HepG2 (cell line): ENCODE results near the gene CA10. TPM values are rescaled to one million over a fixed set of nuclear protein-coding genes. Genes with fewer than 3 reads are reported as not detected.

Experiments used
- ATAC-seq: fragments of 200-7000 bp; cut with Tn5 transposase; 3 replicates; pipeline ENCODE4 v1.9.1; 2020; ENCODE audit warnings: mild to moderate bottlenecking, moderate library complexity
- BruUV-seq: library from RNA; stranded (reverse); fragments of 400-500 nt; replicated peaks from 2 replicates; lab custom pipeline; 2021; lab: Mats Ljungman, UMichigan
- CTCF ChIA-PET: fragments of 300-600 bp; formaldehyde crosslinking; extraction: SDS; loops from one replicate; lab custom pipeline; 2021; ENCODE audit warnings: low total read pairs, inconsistent platforms, low intra/inter-chr PET ratio; lab: Yijun Ruan, JAX
- POLR2A ChIA-PET: fragments of 350-600 bp; sonication (Branson Sonifier 250); formaldehyde crosslinking; loops from one replicate; lab custom pipeline; 2020; ENCODE audit warnings: antibody characterized with exemption, inconsistent platforms; lab: Yijun Ruan, JAX
- DNase-seq: peaks from one replicate; pipeline ENCODE4 v3.0.0-alpha.2; 2015; ENCODE audit warnings: low spot score
- FAIRE-seq: peaks from 3 replicates; lab custom pipeline; 2011; peaks lifted over from hg19 to GRCh38; lab: Jason Lieb, UNC
- H2AFZ ChIP-seq: one replicate; pipeline ENCODE4 v1.6.1; 2011; ENCODE audit warnings: low read length, inconsistent platforms
- H3K27ac ChIP-seq: fragments of 300-600 bp; 3 replicates; pipeline ENCODE4 v1.8.0; 2011; ENCODE audit warnings: mixed run types, mild to moderate bottlenecking, mixed read lengths, low read length, inconsistent platforms; ENCODE audit not compliant: insufficient read depth; ENCODE audit errors: extremely low read length
- H3K27me3 ChIP-seq, 2 experiments: fragments of 200-600 bp in 1 of 2; 2 replicates in 1 of 2; 3 replicates in 1 of 2; pipeline versions ENCODE4 v1.6.0 to v1.8.0; 2011; ENCODE audit warnings: low read length in 2 of 2, mild to moderate bottlenecking in 2 of 2, moderate library complexity in 2 of 2, inconsistent platforms in 1 of 2; ENCODE audit not compliant: insufficient read depth in 2 of 2, control insufficient read depth in 1 of 2
- H3K36me3 ChIP-seq, 2 experiments: fragments of 200-600 bp in 1 of 2; replicated peaks in 1 of 2; 2 replicates in 1 of 2; 3 replicates in 1 of 2; pipeline versions ENCODE4 v1.5.1 to v1.8.0; 2011; ENCODE audit warnings: low read length in 2 of 2, inconsistent platforms in 1 of 2; ENCODE audit not compliant: insufficient read depth in 2 of 2, control insufficient read depth in 1 of 2
- H3K4me1 ChIP-seq: 2 replicates; pipeline ENCODE4 v1.5.1; 2012; ENCODE audit warnings: low read length, inconsistent platforms; ENCODE audit not compliant: insufficient read depth
- H3K4me2 ChIP-seq: 2 replicates; pipeline ENCODE4 v1.6.0; 2011; ENCODE audit warnings: low read depth, low read length, inconsistent platforms
- H3K4me3 ChIP-seq, 3 experiments: fragments of 200-600 bp in 1 of 3; sonication (generic), shearing (Covaris generic) in 1 of 3; replicated peaks in 1 of 3; 2 replicates each; pipeline ENCODE4 v1.5.1; 2011 to 2016; ENCODE audit warnings: low read length in 3 of 3, inconsistent platforms in 2 of 3, low read depth in 2 of 3, mild to moderate bottlenecking in 2 of 3, control low read depth in 1 of 3, mixed read lengths in 1 of 3; ENCODE audit not compliant: insufficient read depth in 1 of 3
- H3K79me2 ChIP-seq: one replicate; pipeline ENCODE4 v1.6.1; 2011; ENCODE audit warnings: low read length, inconsistent platforms; ENCODE audit not compliant: insufficient read depth
- H3K9ac ChIP-seq: 2 replicates; pipeline ENCODE4 v1.6.0; 2011; ENCODE audit warnings: mild to moderate bottlenecking, low read depth, low read length, inconsistent platforms; ENCODE audit not compliant: insufficient read depth
- H3K9me3 ChIP-seq: 2 replicates; pipeline ENCODE4 v1.5.1; 2012; ENCODE audit warnings: mild to moderate bottlenecking, low read length
- H4K20me1 ChIP-seq: 2 replicates; pipeline ENCODE4 v1.6.0; 2011; ENCODE audit warnings: inconsistent platforms, mild to moderate bottlenecking, low read length, moderate library complexity; ENCODE audit not compliant: insufficient read depth
- ARID2 ChIP-seq: sonication (generic); formaldehyde crosslinking; IDR thresholded peaks from 2 replicates; pipeline ENCODE4 v1.8.1; 2022; ENCODE audit warnings: mild to moderate bottlenecking, missing genetic modification reagents, borderline replicate concordance
- HES4 ChIP-seq: sonication (generic); formaldehyde crosslinking; IDR thresholded peaks from 2 replicates; pipeline ENCODE4 v1.9.0; 2021; ENCODE audit warnings: mild to moderate bottlenecking, missing genetic modification reagents, borderline replicate concordance
- IKZF4 ChIP-seq: sonication (generic); formaldehyde crosslinking; IDR thresholded peaks from 2 replicates; pipeline ENCODE4 v1.5.1; 2020; ENCODE audit warnings: borderline replicate concordance, mild to moderate bottlenecking, low read depth, missing genetic modification reagents; ENCODE audit errors: not compliant biosample characterization
- MAZ ChIP-seq, 2 experiments: sonication (generic) in 1 of 2; formaldehyde crosslinking in 1 of 2; IDR thresholded peaks; 2 replicates each; pipeline versions ENCODE4 v1.5.0 to v1.6.1; 2012 to 2020; ENCODE audit warnings: low read depth in 2 of 2, mild to moderate bottlenecking in 2 of 2, borderline replicate concordance in 1 of 2, improper control_type of control experiment in 1 of 2, low read length in 1 of 2, missing genetic modification reagents in 1 of 2, moderate library complexity in 1 of 2
- MED1 ChIP-seq: sonication (generic); formaldehyde crosslinking; IDR thresholded peaks from 2 replicates; pipeline ENCODE4 v1.4.0; 2020; ENCODE audit warnings: missing genetic modification reagents
- NBN ChIP-seq: fragments of 450-650 bp; conservative IDR thresholded peaks from 2 replicates; pipeline ENCODE4 v1.6.1; 2017
- SKIL ChIP-seq: sonication (generic); formaldehyde crosslinking; IDR thresholded peaks from 2 replicates; pipeline ENCODE4 v1.8.0; 2022; ENCODE audit warnings: missing genetic modification reagents, mild to moderate bottlenecking, moderate library complexity, borderline replicate concordance
- THAP8 ChIP-seq: sonication (generic); formaldehyde crosslinking; IDR thresholded peaks from 2 replicates; pipeline ENCODE4 v1.5.1; 2020; ENCODE audit warnings: missing genetic modification reagents, mild to moderate bottlenecking, borderline replicate concordance
- ZBTB21 ChIP-seq: sonication (generic); formaldehyde crosslinking; IDR thresholded peaks from 2 replicates; pipeline ENCODE4 v1.4.0; 2020; ENCODE audit warnings: missing genetic modification reagents
- ZNF224 ChIP-seq: sonication (generic); formaldehyde crosslinking; IDR thresholded peaks from 2 replicates; pipeline ENCODE4 v1.5.0; 2020; ENCODE audit warnings: mild to moderate bottlenecking, missing genetic modification reagents
- ZNF280B ChIP-seq: sonication (generic); formaldehyde crosslinking; IDR thresholded peaks from 2 replicates; pipeline ENCODE4 v1.5.0; 2020; ENCODE audit warnings: missing genetic modification reagents, mild to moderate bottlenecking, borderline replicate concordance
- ZNF549 ChIP-seq: sonication (generic); formaldehyde crosslinking; IDR thresholded peaks from 2 replicates; pipeline ENCODE4 v1.5.0; 2020; ENCODE audit warnings: missing genetic modification reagents
- ZNF781 ChIP-seq: sonication (generic); formaldehyde crosslinking; IDR thresholded peaks from 2 replicates; pipeline ENCODE4 v1.5.1; 2020; ENCODE audit warnings: borderline replicate concordance, mild to moderate bottlenecking, missing genetic modification reagents; ENCODE audit errors: not compliant biosample characterization
- WGBS: methylation state at CpG from one replicate; pipeline ENCODE4 v1.1.6; 2017; ENCODE audit warnings: low lambda C conversion rate; 5-methylcytosine and 5-hydroxymethylcytosine counted together
- in situ Hi-C: cut with HindIII; loops from 2 replicates; pipeline ENCODE4 v1.10.0; 2017; ENCODE audit warnings: low pct_unique_long_range_greater_than_20kb; ENCODE audit not compliant: extremely low pct_ligation_motif_present
- intact Hi-C: fragments of 100-400 bp; cut with micrococcal nuclease; formaldehyde crosslinking; loops from one replicate; pipeline ENCODE4 v1.10.0; 2022; ENCODE audit not compliant: unreplicated experiment
- polyA plus RNA-seq, 8 experiments: library from polyadenylated mRNA; depleted of rRNA in 3 of 8; stranded (reverse) in 7 of 8; unstranded in 1 of 8; fragments of >200 nt; fragmentation: Illumina TruSeq in 4 of 8; extraction: Trizol in 4 of 8; gene quantifications; 2 replicates each; pipeline versions ENCODE4 v1.2.1 to v1.2.3, GENCODE V29; 2011 to 2016; ENCODE audit warnings: low read depth in 4 of 8, missing spikeins in 1 of 8, mixed read lengths in 1 of 8; ENCODE audit not compliant: insufficient read depth in 1 of 8
- total RNA-seq, 5 experiments: library from RNA; depleted of rRNA; stranded (reverse); fragments of >200 nt; fragmentation: Illumina TruSeq; extraction: Trizol; gene quantifications; 2 replicates each; pipeline ENCODE4 v1.2.3, GENCODE V29; 2016; ENCODE audit warnings: low read depth in 1 of 5
- TF ChIP-seq, protein P1 (sequence below): sonication (generic); formaldehyde crosslinking; IDR thresholded peaks from 2 replicates; pipeline ENCODE4 v1.8.0; 2022; ENCODE audit warnings: mild to moderate bottlenecking, missing genetic modification reagents; ENCODE audit not compliant: insufficient replicate concordance
- TF ChIP-seq, protein P2 (sequence below): sonication (generic); formaldehyde crosslinking; IDR thresholded peaks from 2 replicates; pipeline ENCODE4 v1.8.0; 2022; ENCODE audit warnings: mild to moderate bottlenecking, missing genetic modification reagents, borderline replicate concordance

CA10 gene
- total and polyA plus RNA-seq, 2 of the 13 experiments (the other 11 are each of a cell fraction or from before 2014, with no cell fraction given), result not detected

GRCh38 chr17:51926448-51926847, 232.1 kb downstream of the CA10 start (continued):
- TF ChIP-seq ZNF280B (CRISPR knock-in tag), result no peak

DNA sequence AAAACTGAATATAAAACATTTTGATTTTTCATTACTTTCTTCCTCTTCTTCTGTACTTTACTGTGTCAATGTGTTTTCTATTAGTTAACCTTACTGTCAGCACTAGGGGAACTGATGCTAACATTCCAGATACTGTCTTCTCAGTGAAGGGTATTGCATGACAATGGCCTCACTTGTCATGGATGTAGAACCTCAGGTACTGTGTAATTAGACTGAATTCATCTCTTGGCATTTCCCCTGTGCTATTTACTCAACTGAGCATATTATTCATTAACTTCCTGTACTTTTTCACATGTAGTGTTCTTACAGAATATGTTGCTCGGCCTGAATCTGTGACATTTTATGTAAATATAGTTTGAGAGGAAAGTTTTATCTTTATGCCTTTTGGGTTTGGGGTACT, 237.0 kb downstream of the CA10 start:
- intact Hi-C loops, result no loop called here
- TF ChIP-seq HES4 (no peak), SKIL (CRISPR knock-in tag) (no peak), THAP8 (CRISPR knock-in tag) (no peak), IKZF4 (no peak), ZNF549 (CRISPR knock-in tag) (no peak), ARID2 (no peak), NBN (no peak), MED1 (CRISPR knock-in tag) (no peak), ZBTB21 (CRISPR knock-in tag) (no peak), ZNF781 (CRISPR knock-in tag) (no peak), ZNF224 (CRISPR knock-in tag) (no peak), MAZ (IDR thresholded peaks at IDR 0.05; ENCODE audit: borderline replicate concordance, low read depth, low read length) (no peak), MAZ (CRISPR knock-in tag; IDR thresholded peaks at IDR 0.05; ENCODE audit: low read depth) (no peak)
- TF ChIP-seq, protein P1, sequence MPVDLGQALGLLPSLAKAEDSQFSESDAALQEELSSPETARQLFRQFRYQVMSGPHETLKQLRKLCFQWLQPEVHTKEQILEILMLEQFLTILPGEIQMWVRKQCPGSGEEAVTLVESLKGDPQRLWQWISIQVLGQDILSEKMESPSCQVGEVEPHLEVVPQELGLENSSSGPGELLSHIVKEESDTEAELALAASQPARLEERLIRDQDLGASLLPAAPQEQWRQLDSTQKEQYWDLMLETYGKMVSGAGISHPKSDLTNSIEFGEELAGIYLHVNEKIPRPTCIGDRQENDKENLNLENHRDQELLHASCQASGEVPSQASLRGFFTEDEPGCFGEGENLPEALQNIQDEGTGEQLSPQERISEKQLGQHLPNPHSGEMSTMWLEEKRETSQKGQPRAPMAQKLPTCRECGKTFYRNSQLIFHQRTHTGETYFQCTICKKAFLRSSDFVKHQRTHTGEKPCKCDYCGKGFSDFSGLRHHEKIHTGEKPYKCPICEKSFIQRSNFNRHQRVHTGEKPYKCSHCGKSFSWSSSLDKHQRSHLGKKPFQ (CRISPR knock-in tag), result no peak
- TF ChIP-seq, protein P2, sequence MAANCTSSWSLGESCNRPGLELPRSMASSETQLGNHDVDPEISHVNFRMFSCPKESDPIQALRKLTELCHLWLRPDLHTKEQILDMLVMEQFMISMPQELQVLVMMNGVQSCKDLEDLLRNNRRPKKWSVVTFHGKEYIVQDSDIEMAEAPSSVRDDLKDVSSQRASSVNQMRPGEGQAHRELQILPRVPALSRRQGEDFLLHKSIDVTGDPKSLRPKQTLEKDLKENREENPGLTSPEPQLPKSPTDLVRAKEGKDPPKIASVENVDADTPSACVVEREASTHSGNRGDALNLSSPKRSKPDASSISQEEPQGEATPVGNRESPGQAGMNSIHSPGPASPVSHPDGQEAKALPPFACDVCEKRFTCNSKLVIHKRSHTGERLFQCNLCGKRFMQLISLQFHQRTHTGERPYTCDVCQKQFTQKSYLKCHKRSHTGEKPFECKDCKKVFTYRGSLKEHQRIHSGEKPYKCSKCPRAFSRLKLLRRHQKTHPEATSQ, result no peak
- TF ChIP-seq, all 625 proteins: peak for 0
- in situ Hi-C loops, result no loop called here
- no peaks in the 10 kb centered on the region for H3K9me3 ChIP-seq
- no peak overlapping the region for H3K4me2 ChIP-seq
- no peaks in the 10 kb centered on the region for H3K4me1 ChIP-seq
- no peaks in the 10 kb centered on the region for H4K20me1 ChIP-seq
- 0% methylated on average over 1 of the region's 1 CpG for WGBS
- no peak overlapping the region for H3K9ac ChIP-seq
- DNase-seq (no peak), FAIRE-seq (no peak), ATAC-seq (no peak)
- CTCF ChIA-PET, result no interaction called here
- H3K27ac ChIP-seq, result no peak overlapping the region
- no peak overlapping the region for H3K4me3 ChIP-seq
- H3K79me2 ChIP-seq, result no peaks in the 10 kb centered on the region
- POLR2A ChIA-PET, result no interaction called here
- no TSS peak for BruUV-seq
- H2AFZ ChIP-seq, result no peak overlapping the region
- H3K27me3 ChIP-seq, result no peaks in the 10 kb centered on the region
- no peaks in the 10 kb centered on the region for H3K36me3 ChIP-seq
